Hindlimb muscle (tissue), 1 donor: Measurements from ENCODE around the gene TMEM40. TPM values are rescaled to one million over a fixed set of nuclear protein-coding genes. Genes with fewer than 3 reads are reported as not detected.
"Not testable (repeated sequence)": the region's sequence is repeated elsewhere in the genome, so short reads cannot be mapped to it uniquely, and the experiment has no call there.

Experiments
- DNase-seq: peaks from one replicate; pipeline ENCODE4 v3.0.0-alpha.2; 2013
- polyA plus RNA-seq: library from polyadenylated mRNA; unstranded; fragments of 120-200 nt; gene quantifications from one replicate; pipeline ENCODE4 v1.2.1, GENCODE V29; 2013; ENCODE audit not compliant: insufficient read length

Gene TMEM40
- 18.9 TPM for polyA plus RNA-seq

GRCh38 chr3:12759097-12759679 lies at the start of gene TMEM40:
TSS of gene TMEM40 (minus strand) at chr3:12759259. CDS start at chr3:12749832, 9,427 bp downstream.
- DNase-seq = no peak

GRCh38 chr3:12808587-12808986 lies 49.5 kb upstream of the TMEM40 start:
- DNase-seq = no peak

- DNase-seq = no peak
Measured at GRCh38 chr3:12807601-12808359, 48.7 kb upstream of the TMEM40 start.

- no peak for DNase-seq
Measured at GRCh38 chr3:12807066-12807465, 48.0 kb upstream of the TMEM40 start.

GRCh38 chr3:12803371-12803770 lies 44.3 kb upstream of the TMEM40 start:
- no peak for DNase-seq

- DNase-seq = no peak
Measured at GRCh38 chr3:12799525-12800440, 40.7 kb upstream of the TMEM40 start.

GRCh38 chr3:12798559-12799179 lies 39.6 kb upstream of the TMEM40 start:
- no peak for DNase-seq

- DNase-seq = no peak
Measured at GRCh38 chr3:12797892-12798558, 39.0 kb upstream of the TMEM40 start.

GRCh38 chr3:12797124-12797891 lies 38.2 kb upstream of the TMEM40 start:
- no peak for DNase-seq

- peak; percentile 85 for DNase-seq
Measured at GRCh38 chr3:12796171-12797123, 37.4 kb upstream of the TMEM40 start, which contains the start of gene CAND2. TSS of gene CAND2 (plus strand) at chr3:12796680. CDS start at chr3:12796721, 41 bp downstream.

- no peak for DNase-seq
Measured at GRCh38 chr3:12793701-12794100, 34.6 kb upstream of the TMEM40 start.

GRCh38 chr3:12791430-12791829 lies 32.4 kb upstream of the TMEM40 start:
- no peak for DNase-seq

GRCh38 chr3:12787967-12788690 lies 29.1 kb upstream of the TMEM40 start:
- not testable (repeated sequence) for DNase-seq

GRCh38 chr3:12787346-12787745 lies 28.3 kb upstream of the TMEM40 start:
- not testable (repeated sequence) for DNase-seq

GRCh38 chr3:12785096-12785495 lies 26.0 kb upstream of the TMEM40 start:
- no peak for DNase-seq

GRCh38 chr3:12782172-12782815 lies 23.2 kb upstream of the TMEM40 start:
- DNase-seq = no peak

- no peak for DNase-seq
Measured at GRCh38 chr3:12780751-12781150, 21.7 kb upstream of the TMEM40 start.

- DNase-seq = no peak
Measured at GRCh38 chr3:12777171-12777570, 18.1 kb upstream of the TMEM40 start.

GRCh38 chr3:12775970-12776369 lies 16.9 kb upstream of the TMEM40 start:
- DNase-seq = not testable (repeated sequence)
